ENCODE measurements around the gene STH.

STH gene

GRCh38 chr17:46031440-46031839, 32.4 kb downstream of the STH start:
- Histone ChIP-seq H3K36me3 (peaks cover 78% of the 10 kb centered on the region), H3K9me3 (no peaks in the 10 kb centered on the region), H3K4me3 (ENCODE audit: low read depth, low read length) (no peak overlapping the region), H3K27me3 (no peaks in the 10 kb centered on the region), H3K4me1 (no peaks in the 10 kb centered on the region; the same call in 1 of the 2 replicates)
- no peak for DNase-seq
- no peak for TF ChIP-seq CTCF (IDR thresholded peaks at IDR 0.05; ENCODE audit: low read depth, low read length)

- Histone ChIP-seq H3K4me3 (ENCODE audit: low read depth, low read length) (no peak overlapping the region), H3K36me3 (peaks cover 78% of the 10 kb centered on the region), H3K27me3 (no peaks in the 10 kb centered on the region), H3K9me3 (no peaks in the 10 kb centered on the region), H3K4me1 (no peaks in the 10 kb centered on the region; the same call in 1 of the 2 replicates)
- TF ChIP-seq CTCF (IDR thresholded peaks at IDR 0.05; ENCODE audit: low read depth, low read length), result no peak
- DNase-seq, result no peak
Observed at GRCh38 chr17:46031920-46032319, 32.9 kb downstream of the STH start.

- TF ChIP-seq CTCF (IDR thresholded peaks at IDR 0.05; ENCODE audit: low read depth, low read length), result no peak
- peaks cover 82% of the 10 kb centered on the region for H3K36me3 ChIP-seq
- no peak for DNase-seq
Observed at GRCh38 chr17:46032909-46033308, 33.9 kb downstream of the STH start.

GRCh38 chr17:46033392-46033791, 34.3 kb downstream of the STH start:
- Histone ChIP-seq H3K4me3 (ENCODE audit: low read depth, low read length) (no peak overlapping the region), H3K27me3 (no peaks in the 10 kb centered on the region), H3K4me1 (no peaks in the 10 kb centered on the region; the same call in 1 of the 2 replicates), H3K36me3 (peaks cover 84% of the 10 kb centered on the region), H3K9me3 (no peaks in the 10 kb centered on the region)
- TF ChIP-seq CTCF (IDR thresholded peaks at IDR 0.05; ENCODE audit: low read depth, low read length), result no peak
- DNase-seq, result no peak

More at GRCh38 chr17:46032909-46033308, 33.9 kb downstream of the STH start:
- no peaks in the 10 kb centered on the region; the same call in 1 of the 2 replicates for H3K4me1 ChIP-seq
- no peaks in the 10 kb centered on the region for H3K9me3 ChIP-seq
- no peaks in the 10 kb centered on the region for H3K27me3 ChIP-seq
- H3K4me3 ChIP-seq (ENCODE audit: low read depth, low read length), result no peak overlapping the region

- H3K4me3 ChIP-seq (ENCODE audit: low read depth, low read length), result no peak overlapping the region
- no peak for TF ChIP-seq CTCF (IDR thresholded peaks at IDR 0.05; ENCODE audit: low read depth, low read length)
- H3K9me3 ChIP-seq, result no peaks in the 10 kb centered on the region
- no peak for DNase-seq
- H3K4me1 ChIP-seq, result no peaks in the 10 kb centered on the region; the same call in 1 of the 2 replicates
- peaks cover 98% of the 10 kb centered on the region for H3K36me3 ChIP-seq
- H3K27me3 ChIP-seq, result no peaks in the 10 kb centered on the region
Observed at GRCh38 chr17:46035112-46035818, 36.2 kb downstream of the STH start.

- H3K4me1 ChIP-seq, result no peaks in the 10 kb centered on the region; the same call in 1 of the 2 replicates
- DNase-seq, result no peak
- peaks cover 92% of the 10 kb centered on the region for H3K36me3 ChIP-seq
- H3K4me3 ChIP-seq (ENCODE audit: low read depth, low read length), result no peak overlapping the region
- TF ChIP-seq CTCF (IDR thresholded peaks at IDR 0.05; ENCODE audit: low read depth, low read length), result no peak
- no peaks in the 10 kb centered on the region for H3K27me3 ChIP-seq
- H3K9me3 ChIP-seq, result no peaks in the 10 kb centered on the region
Observed at GRCh38 chr17:46036491-46036890, 37.4 kb downstream of the STH start.

Data from BE2C (cell line).